ENCODE data around the gene PGAP6. TPM values are rescaled to one million over a fixed set of nuclear protein-coding genes. Genes with fewer than 3 reads are reported as not detected.
"Not testable (repeated sequence)": the region's sequence is repeated elsewhere in the genome, so short reads cannot be mapped to it uniquely, and the experiment has no call there.

PGAP6 gene
- total RNA-seq, 2 experiments from 2014 or later: 59.2 to 59.9 TPM

DNA sequence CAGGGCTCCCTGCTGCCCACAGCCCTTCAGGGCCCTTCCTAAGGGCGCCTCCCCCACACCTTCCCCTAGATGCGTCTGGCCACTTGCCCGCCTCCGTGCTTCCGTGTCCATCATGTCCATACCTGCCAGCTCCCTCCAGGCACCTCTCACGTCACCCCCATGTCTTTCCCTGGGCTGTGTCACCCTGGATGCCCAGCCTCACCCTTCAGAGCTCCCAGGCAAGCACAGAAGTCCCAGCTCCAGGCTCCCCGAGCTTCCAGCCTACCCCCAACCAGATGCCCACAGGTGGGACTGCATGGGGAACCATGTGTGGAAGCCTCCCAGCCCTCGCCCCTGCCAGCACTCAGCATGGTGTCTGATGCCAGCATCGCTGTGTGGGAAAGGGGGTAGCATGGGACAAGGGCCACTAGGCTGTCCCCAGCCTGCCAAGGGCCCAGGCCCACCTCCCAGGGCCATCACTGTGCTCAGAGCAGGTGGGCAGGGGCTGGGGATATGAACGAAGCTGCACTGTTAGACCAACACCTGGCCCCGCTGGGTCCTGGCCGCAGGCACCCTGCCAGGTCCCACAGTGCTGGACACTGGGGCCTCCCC, 27.4 kb downstream of the PGAP6 start:
- Mint-ChIP-seq H3K4me1 (peaks cover 38% of the 10 kb centered on the region), H3K27me3 (no peaks in the 10 kb centered on the region), H3K36me3 (ENCODE audit: low read depth) (peaks cover 13% of the 10 kb centered on the region), H3K9me3 (no peaks in the 10 kb centered on the region), H3K27ac (no peak overlapping the region), H3K4me3 (peak overlapping the region; percentile 39)
- DNase-seq: no peak
- ChIA-PET CTCF (no interaction called here), POLR2A (interaction anchor here (0.8 to 2.5 kb wide), 3 partner anchors 10 to 126 kb away, joined by 3 to 9 read pairs (median 3); no protein-coding TSS in a partner anchor)

- Mint-ChIP-seq H3K9me3 (no peaks in the 10 kb centered on the region), H3K27me3 (no peaks in the 10 kb centered on the region), H3K4me3 (peak overlapping the region; percentile 39), H3K27ac (no peak overlapping the region), H3K36me3 (ENCODE audit: low read depth) (peaks cover 17% of the 10 kb centered on the region), H3K4me1 (peaks cover 42% of the 10 kb centered on the region)
- CTCF ChIA-PET: interaction anchor here (0.6 to 1.4 kb wide), 5 partner anchors 12 to 247 kb away, joined by 3 to 13 read pairs (median 8); partner anchors contain the start of genes FAM234A, LUC7L and MRPL28
- POLR2A ChIA-PET: interaction anchor here (0.6 to 2.5 kb wide), 5 partner anchors 10 to 118 kb away, joined by 3 to 15 read pairs (median 3); partner anchors contain the start of genes FAM234A and MRPL28
- DNase-seq: no peak
Measured at GRCh38 chr16:353404-354290, 28.1 kb downstream of the PGAP6 start.

DNA sequence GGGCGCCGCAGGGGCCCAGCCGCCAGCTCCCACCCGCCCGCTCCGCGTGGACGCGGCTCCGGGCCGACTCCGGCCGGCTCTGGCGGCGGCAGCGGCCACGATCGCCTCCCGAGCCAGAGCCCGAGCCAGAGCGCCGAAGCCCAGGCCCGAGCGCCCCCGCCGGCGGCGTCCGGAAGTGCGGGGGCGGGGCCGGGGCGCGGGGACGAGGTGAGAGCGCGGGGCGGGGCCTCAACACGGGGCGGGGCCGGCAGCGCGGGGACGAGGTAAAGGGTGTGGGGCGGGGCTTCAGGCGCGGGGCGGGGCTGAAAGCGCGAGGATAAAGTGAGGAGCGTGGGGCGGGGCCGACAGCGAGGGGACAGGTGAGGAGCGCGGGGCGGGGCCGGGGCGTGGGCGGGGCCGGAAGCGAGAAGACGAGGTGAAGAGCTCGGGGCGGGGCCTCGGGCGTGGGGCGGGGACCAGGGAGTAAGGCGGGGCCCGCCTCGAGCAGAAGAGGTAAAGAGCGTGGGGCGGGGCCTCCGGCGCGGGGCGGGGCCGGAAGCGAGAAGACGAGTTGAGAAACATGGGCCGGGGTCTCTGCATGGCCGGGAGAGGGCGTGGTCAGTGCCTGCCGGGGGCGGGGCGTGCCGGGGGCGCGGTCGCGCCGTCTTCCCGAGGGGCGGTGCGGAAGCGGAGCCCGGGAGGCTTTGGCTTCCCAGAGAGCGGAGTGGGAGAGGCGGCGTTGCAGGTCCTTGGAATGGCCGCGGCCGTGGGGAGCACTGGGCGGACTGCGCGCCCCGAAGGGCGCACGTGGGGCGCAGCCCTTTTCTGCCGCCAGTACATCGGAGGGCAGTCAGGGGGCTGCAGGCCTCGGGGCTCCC, 29.0 kb downstream of the PGAP6 start, which contains the start of gene AXIN1:
Gene AXIN1, minus strand, starts transcription at position 177 of the 857 bp plus-strand sequence. CDS start 5,698 bp downstream, outside the sequence.
- Mint-ChIP-seq H3K27me3 (no peaks in the 10 kb centered on the region), H3K4me3 (peak within 1 kb of the TSS; percentile 89), H3K27ac (peak within 1 kb of the TSS; percentile 86), H3K4me1 (peaks cover 48% of the 10 kb centered on the region), H3K36me3 (ENCODE audit: low read depth) (peaks cover 20% of the 10 kb centered on the region), H3K9me3 (no peaks in the 10 kb centered on the region)
- peak; percentile 100 for DNase-seq
- POLR2A ChIA-PET: interaction anchor here (0.6 to 2.3 kb wide), 8 partner anchors 10 to 121 kb away, joined by 3 to 15 read pairs (median 4); partner anchors contain the start of genes DECR2, FAM234A and MRPL28
- CTCF ChIA-PET: interaction anchor here (0.6 to 1.4 kb wide), 6 partner anchors 13 to 246 kb away, joined by 3 to 13 read pairs (median 6); partner anchors contain the start of genes FAM234A, LUC7L and MRPL28

GRCh38 chr16:351804-352520, 29.8 kb downstream of the PGAP6 start:
- Mint-ChIP-seq H3K4me1 (peaks cover 56% of the 10 kb centered on the region), H3K27ac (peak overlapping the region; percentile 86), H3K9me3 (no peaks in the 10 kb centered on the region), H3K36me3 (ENCODE audit: low read depth) (peaks cover 28% of the 10 kb centered on the region), H3K4me3 (peak overlapping the region; percentile 89), H3K27me3 (no peaks in the 10 kb centered on the region)
- DNase-seq: peak; percentile 47
- ChIA-PET CTCF (interaction anchor here (1.0 to 1.4 kb wide), 5 partner anchors 14 to 123 kb away, joined by 3 to 13 read pairs (median 8); partner anchors contain the start of genes FAM234A, LUC7L and MRPL28), POLR2A (interaction anchor here (0.9 to 2.3 kb wide), 7 partner anchors 15 to 297 kb away, joined by 3 to 15 read pairs (median 4); partner anchors contain the start of genes DECR2, FAM234A and WDR90)

DNA sequence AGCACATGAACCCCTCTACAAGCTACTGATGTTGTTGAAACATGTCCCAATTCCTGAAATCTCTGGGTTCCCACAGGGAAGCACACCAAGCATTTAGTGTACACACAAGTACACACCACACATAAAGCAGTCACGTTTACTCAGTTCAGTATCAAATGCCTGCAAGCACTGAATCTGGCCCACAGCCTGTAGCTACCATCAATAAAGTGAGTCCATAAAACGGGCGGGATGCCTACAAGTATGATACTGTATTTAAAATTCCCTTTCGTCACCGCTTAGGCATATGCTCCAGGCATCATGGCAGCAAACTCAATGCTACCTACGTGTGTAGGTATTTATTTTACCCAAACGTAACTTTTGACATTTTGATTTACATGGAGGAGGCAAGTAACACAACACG, 31.6 kb downstream of the PGAP6 start:
- Mint-ChIP-seq H3K4me3 (no peak overlapping the region), H3K27me3 (no peaks in the 10 kb centered on the region), H3K9me3 (no peaks in the 10 kb centered on the region), H3K27ac (no peak overlapping the region), H3K4me1 (peaks cover 67% of the 10 kb centered on the region), H3K36me3 (ENCODE audit: low read depth) (peaks cover 46% of the 10 kb centered on the region)
- DNase-seq: no peak
- ChIA-PET CTCF (interaction anchor here (0.6 to 1.2 kb wide), 3 partner anchors 29 to 162 kb away, joined by 3 read pairs; no protein-coding TSS in a partner anchor), POLR2A (interaction anchor here (0.9 to 2.9 kb wide), 4 partner anchors 12 to 121 kb away, joined by 3 to 8 read pairs (median 6); partner anchors contain the start of genes FAM234A and LUC7L)

GRCh38 chr16:349211-349610, 32.6 kb downstream of the PGAP6 start:
- Mint-ChIP-seq H3K9me3 (no peaks in the 10 kb centered on the region), H3K4me1 (peaks cover 65% of the 10 kb centered on the region), H3K4me3 (no peak overlapping the region), H3K27ac (no peak overlapping the region), H3K27me3 (no peaks in the 10 kb centered on the region), H3K36me3 (ENCODE audit: low read depth) (peaks cover 54% of the 10 kb centered on the region)
- ChIA-PET POLR2A (interaction anchor here (0.9 to 2.9 kb wide), 4 partner anchors 11 to 120 kb away, joined by 4 to 8 read pairs (median 6); partner anchors contain the start of genes FAM234A and LUC7L), CTCF (interaction anchor here (1.0 to 1.2 kb wide), 3 partner anchors 13 to 161 kb away, joined by 3 read pairs; no protein-coding TSS in a partner anchor)
- DNase-seq: no peak

DNA sequence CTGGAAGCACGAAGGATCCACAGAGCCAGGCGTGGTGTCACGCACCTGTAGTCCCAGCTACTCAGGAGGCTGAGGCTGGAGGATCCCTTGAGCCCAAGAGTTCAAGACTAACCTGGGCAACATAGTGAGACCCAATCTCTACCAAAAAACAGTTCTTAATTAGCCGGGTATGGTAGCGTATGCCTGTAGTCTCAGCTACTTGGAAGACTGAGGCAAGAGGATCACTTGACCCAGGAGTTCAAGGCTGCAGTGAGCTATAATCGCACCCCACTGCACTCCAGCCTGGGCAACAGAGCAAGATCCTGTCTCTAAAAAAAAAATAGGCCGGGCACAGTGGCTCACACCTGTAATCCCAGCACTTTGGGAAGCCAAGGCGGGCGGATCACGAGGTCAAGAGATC, 33.3 kb downstream of the PGAP6 start:
- Mint-ChIP-seq H3K4me1 (peaks cover 64% of the 10 kb centered on the region), H3K36me3 (ENCODE audit: low read depth) (peaks cover 60% of the 10 kb centered on the region)
- H3K9me3 Mint-ChIP-seq, H3K27me3 Mint-ChIP-seq, DNase-seq, H3K27ac Mint-ChIP-seq, H3K4me3 Mint-ChIP-seq: not testable (repeated sequence)
- CTCF ChIA-PET: interaction anchor here (1.0 kb wide), 2 partner anchors 27 to 113 kb away, joined by 3 read pairs; no protein-coding TSS in a partner anchor
- POLR2A ChIA-PET: interaction anchor here (1.2 to 2.9 kb wide), 3 partner anchors 10 to 120 kb away, joined by 3 to 8 read pairs (median 7); partner anchors contain the start of gene FAM234A

DNA sequence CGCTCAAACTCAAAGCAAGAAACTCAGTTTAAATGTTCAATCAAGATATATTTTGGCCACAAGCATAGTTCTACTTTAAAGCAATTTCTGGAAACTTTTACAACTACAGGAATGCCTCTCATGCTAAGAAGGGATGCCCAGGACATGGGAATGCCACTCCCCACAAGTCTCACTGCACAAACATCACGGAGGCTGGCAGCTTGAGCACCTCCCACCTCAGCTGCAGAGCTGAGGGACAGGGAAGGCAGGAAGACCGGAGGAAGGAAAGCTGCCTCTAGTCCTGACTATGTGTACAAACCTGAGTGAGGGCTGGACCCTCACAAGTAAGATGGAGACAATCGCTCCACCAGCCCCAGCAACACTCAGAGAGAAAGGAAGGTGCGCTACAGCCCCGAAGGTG, 34.6 kb downstream of the PGAP6 start:
- Mint-ChIP-seq H3K27me3 (no peaks in the 10 kb centered on the region), H3K4me1 (peaks cover 70% of the 10 kb centered on the region), H3K9me3 (no peaks in the 10 kb centered on the region), H3K36me3 (ENCODE audit: low read depth) (peaks cover 71% of the 10 kb centered on the region), H3K4me3 (no peak overlapping the region), H3K27ac (no peak overlapping the region)
- CTCF ChIA-PET: interaction anchor here (0.8 to 1.0 kb wide), 2 partner anchors 25 to 250 kb away, joined by 3 read pairs; no protein-coding TSS in a partner anchor
- no peak for DNase-seq
- POLR2A ChIA-PET: interaction anchor here (0.9 kb wide), 1 partner anchor 221 kb away, joined by 3 read pairs; no protein-coding TSS in a partner anchor

DNA sequence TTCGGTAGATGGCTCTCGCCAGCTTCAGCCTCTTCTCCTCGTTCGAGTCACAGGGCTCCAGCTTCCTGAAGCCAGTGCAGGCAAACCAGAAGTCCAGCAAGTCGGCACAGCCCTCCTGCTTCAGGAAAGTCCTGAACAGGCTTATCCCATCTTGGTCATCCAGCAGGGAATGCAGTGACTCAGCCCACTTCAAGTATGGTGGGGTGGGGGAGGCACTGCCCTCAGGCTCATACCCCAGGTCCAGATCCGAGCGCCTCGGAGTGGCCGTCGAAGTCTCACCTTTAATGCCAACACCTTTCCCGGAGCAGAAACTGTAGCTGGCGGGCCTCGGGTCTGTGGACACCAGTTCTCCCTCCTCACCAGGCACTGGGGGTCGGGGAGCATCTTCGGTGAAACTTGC, 35.2 kb downstream of the PGAP6 start:
- DNase-seq: no peak
- H3K4me1 Mint-ChIP-seq: peaks cover 76% of the 10 kb centered on the region
- CTCF ChIA-PET: no interaction called here
- peaks cover 77% of the 10 kb centered on the region for H3K36me3 Mint-ChIP-seq (ENCODE audit: low read depth)
- H3K4me3 Mint-ChIP-seq: no peak overlapping the region
- H3K27ac Mint-ChIP-seq: no peak overlapping the region
- POLR2A ChIA-PET: interaction anchor here (0.9 to 1.4 kb wide), 3 partner anchors 21 to 222 kb away, joined by 3 to 8 read pairs (median 4); partner anchors contain the start of gene FAM234A
- H3K9me3 Mint-ChIP-seq: no peaks in the 10 kb centered on the region
- no peaks in the 10 kb centered on the region for H3K27me3 Mint-ChIP-seq

GRCh38 chr16:345772-346171, 36.0 kb downstream of the PGAP6 start:
- no peaks in the 10 kb centered on the region for H3K9me3 Mint-ChIP-seq
- peaks cover 78% of the 10 kb centered on the region for H3K36me3 Mint-ChIP-seq (ENCODE audit: low read depth)
- no peak overlapping the region for H3K4me3 Mint-ChIP-seq
- peak overlapping the region; percentile 63 for H3K27ac Mint-ChIP-seq
- H3K4me1 Mint-ChIP-seq: peaks cover 71% of the 10 kb centered on the region
- POLR2A ChIA-PET: interaction anchor here (1.0 to 1.4 kb wide), 5 partner anchors 9 to 117 kb away, joined by 3 to 8 read pairs (median 4); partner anchors contain the start of gene FAM234A
- CTCF ChIA-PET: interaction anchor here (0.6 to 1.0 kb wide), 3 partner anchors 20 to 239 kb away, joined by 3 to 4 read pairs (median 3); partner anchors contain the start of gene FAM234A
- DNase-seq: peak; percentile 66
- no peaks in the 10 kb centered on the region for H3K27me3 Mint-ChIP-seq
